Activated CD4-positive, alpha-beta T cell treated with anti-CD3 and anti-CD28 coated beads for 4 hours (primary cell): ENCODE measurements around the gene SPTLC1.
"Not testable (repeated sequence)": the region's sequence is repeated elsewhere in the genome, so short reads cannot be mapped to it uniquely, and the experiment has no call there.

Experiments used
- DNase-seq, 2 donors: peaks; one replicate each; pipeline ENCODE4 v3.0.0-alpha.2; 2020

SPTLC1 gene, protein sequence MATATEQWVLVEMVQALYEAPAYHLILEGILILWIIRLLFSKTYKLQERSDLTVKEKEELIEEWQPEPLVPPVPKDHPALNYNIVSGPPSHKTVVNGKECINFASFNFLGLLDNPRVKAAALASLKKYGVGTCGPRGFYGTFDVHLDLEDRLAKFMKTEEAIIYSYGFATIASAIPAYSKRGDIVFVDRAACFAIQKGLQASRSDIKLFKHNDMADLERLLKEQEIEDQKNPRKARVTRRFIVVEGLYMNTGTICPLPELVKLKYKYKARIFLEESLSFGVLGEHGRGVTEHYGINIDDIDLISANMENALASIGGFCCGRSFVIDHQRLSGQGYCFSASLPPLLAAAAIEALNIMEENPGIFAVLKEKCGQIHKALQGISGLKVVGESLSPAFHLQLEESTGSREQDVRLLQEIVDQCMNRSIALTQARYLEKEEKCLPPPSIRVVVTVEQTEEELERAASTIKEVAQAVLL

DNA sequence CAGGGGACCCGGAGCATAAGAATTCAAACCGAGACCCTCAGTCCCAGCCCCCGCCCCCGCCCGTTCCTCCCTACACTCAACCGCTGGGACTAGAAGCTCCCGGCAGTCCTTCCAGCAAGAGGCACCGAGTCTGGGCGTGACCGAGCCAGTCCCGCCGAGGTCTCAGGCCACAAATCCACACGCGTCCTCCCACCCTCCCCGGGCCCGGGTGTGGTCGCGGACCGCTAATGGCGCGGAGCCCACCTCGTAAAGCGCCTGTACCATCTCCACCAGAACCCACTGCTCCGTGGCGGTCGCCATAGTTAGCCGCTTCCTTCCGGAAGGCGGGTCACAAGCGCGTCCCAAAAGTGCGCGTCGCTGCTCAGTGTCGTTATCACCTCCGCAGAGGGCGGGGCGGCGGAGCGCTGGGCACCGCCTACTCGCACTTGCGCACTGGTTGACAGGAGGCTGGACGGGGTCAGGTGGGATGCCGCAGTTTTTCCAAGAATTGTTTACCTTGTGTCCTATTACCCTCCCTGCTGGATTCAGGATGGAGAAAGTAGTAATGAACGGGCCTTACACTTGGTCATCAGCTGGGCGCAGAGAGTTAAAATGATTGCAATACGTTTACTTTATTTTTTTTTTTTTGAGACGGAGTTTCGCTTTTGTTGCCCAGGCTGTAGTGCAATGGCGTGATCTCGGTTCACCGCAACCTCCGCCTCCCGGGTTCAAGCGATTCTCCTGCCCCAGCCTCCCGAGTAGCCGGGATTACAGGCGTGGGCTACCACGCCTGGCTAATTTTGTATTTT is at the start of gene SPTLC1:
Gene SPTLC1, minus strand, starts transcription at position 343 of the 788 bp plus-strand sequence. Its CDS starts 43 bp downstream, at position 300.
- DNase-seq: peak; percentile 90 to 94

- DNase-seq: no peak
Measured at GRCh38 chr9:92164975-92165374, 49.8 kb upstream of the SPTLC1 start.

GRCh38 chr9:92164490-92164889 is 49.3 kb upstream of the SPTLC1 start:
- DNase-seq: no peak

DNA sequence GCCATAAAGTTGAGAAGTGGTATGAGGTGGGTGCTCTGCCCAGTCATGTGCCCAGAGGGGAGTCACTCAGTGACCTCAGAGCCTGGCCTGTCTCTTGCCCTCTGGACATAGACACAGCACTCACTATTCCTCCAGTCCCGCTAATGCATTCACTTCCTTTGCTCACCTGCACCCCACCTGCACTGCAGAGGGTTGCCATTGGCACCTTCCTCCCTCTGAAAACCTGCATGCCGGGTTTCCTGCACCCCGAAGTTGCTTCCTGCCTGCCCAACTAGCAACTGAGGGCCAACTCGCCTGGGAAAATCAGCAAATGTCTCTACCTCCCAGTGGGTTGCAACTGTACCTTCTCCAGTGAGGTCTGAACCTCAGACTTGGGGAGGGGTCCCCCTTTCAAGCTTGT is 48.1 kb upstream of the SPTLC1 start:
- no peak for DNase-seq

- DNase-seq: no peak
Measured at GRCh38 chr9:92160786-92161185, 45.6 kb upstream of the SPTLC1 start.

DNA sequence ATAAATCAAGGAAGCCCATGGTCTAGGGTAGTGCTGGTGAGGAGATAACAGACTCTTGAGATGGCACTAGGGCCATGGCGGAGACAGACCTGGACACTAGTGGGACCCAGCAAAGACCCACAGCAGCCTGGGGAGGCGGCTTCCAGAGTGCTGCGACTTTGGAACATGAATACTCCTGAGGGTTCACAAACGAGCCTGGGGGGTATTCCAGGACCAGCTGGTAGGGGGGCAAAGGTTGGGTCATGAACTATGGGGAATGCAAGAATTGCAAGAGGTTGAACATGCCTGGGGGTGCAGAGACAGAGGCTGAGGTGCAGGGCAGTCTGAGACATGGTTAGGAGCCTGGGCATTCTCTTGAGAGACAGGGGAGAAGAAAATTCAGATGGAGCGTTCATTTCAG is 43.8 kb upstream of the SPTLC1 start:
- no peak for DNase-seq

DNA sequence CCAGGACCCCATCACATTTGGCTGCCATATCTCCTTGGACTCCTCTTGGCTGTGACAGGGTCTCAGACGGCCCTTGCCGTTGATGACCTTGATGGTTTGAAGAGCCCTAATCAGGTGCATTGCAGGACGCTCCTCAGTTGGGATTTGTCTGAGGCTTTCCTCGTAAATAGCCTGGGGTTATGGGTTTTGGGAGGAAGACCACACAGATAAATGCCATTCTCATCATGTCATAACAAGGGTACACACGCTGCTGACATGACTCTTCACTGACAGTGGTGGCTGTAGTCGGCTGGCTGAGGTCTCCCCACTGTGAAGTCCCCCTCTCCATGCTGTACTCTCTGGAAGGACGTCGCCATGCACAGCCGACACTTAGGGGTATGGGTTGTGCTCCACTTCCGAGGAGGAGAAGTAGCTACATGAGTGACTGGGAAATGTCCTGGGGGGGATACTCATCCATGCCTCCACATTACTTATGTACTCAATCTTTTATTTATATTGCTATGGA is 42.9 kb upstream of the SPTLC1 start:
- DNase-seq: no peak

- DNase-seq: not testable (repeated sequence)
Measured at GRCh38 chr9:92155736-92156135, 40.5 kb upstream of the SPTLC1 start.

- DNase-seq: no peak
Measured at GRCh38 chr9:92155221-92155620, 40.0 kb upstream of the SPTLC1 start.

- DNase-seq: not testable (repeated sequence)
Measured at GRCh38 chr9:92153466-92154415, 38.5 kb upstream of the SPTLC1 start.

DNA sequence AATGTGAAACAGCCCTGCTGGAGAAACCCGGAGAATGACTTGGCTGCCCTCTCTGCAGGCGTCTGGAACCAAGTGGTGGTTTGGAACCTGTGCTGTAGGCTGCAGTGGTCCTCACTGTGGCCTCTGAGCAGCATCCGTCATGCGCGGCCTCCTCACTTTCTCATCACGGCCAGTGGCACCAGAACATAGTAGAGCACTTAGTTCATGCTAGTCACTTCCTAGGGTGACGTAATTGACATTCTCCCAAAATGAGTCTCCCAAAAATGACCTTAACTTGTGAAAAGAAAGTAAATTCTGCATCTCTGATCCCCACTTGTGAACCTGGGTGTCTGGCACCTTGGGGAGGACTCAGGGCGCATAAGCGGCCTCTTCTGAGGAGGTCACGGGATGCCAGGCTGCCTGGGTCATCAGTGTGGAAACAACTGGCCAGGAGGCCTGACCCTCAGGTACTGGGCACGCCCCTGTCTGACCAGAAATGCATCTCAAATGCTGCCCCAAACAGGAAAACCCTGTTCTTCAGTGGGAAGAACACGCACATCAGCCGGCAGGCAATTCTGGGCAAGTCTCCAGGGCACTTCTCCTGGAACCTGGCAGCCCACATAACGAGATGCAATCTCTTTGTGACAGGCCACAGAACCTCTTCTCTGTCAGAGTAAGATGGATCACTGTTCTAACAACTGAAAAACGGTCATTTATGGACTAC is 36.6 kb upstream of the SPTLC1 start:
- DNase-seq: no peak

DNA sequence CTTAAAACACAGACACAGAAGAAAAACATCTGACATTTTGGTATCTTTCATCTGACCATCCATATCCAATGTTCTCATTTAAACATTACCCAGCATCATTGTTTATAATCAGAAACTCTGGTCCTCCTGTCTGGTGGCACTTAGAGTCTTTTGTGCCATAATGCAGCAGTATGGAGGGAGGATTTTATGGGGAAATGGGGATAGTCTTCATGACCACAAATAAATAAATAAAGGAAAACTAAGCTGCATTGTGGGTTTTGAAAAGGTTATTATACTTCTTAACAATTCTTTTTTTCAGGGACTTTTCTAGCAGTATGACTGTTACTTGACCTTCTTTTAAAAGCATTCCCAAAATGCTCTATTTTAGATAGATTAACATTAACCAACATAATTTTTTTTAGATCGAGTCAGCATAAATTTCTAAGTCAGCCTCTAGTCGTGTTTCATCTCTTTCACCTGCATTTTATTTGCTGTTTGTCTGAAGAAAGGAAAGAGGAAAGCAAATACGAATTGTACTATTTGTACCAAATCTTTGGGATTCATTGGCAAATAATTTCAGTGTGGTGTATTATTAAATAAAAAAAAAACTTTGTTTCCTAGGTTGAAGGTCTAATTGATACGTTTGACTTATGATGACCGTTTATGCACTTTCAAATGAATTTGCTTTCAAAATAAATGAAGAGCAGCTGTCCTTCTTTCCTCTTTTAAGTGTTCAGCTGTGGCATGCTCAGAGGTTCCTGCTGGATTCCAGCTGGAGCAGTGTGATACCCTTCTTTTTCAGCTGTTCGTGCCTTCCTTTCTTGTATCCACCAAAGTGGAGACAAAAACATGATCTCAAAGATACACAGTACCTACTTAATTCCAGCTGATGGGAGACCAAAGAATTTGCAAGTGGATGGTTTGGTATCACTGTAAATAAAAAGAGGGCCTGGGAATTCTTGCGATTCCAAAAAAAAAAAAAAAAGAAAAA is 35.6 kb upstream of the SPTLC1 start:
- not testable (repeated sequence) for DNase-seq

- no peak for DNase-seq
Measured at GRCh38 chr9:92147852-92148180, 32.6 kb upstream of the SPTLC1 start.

DNA sequence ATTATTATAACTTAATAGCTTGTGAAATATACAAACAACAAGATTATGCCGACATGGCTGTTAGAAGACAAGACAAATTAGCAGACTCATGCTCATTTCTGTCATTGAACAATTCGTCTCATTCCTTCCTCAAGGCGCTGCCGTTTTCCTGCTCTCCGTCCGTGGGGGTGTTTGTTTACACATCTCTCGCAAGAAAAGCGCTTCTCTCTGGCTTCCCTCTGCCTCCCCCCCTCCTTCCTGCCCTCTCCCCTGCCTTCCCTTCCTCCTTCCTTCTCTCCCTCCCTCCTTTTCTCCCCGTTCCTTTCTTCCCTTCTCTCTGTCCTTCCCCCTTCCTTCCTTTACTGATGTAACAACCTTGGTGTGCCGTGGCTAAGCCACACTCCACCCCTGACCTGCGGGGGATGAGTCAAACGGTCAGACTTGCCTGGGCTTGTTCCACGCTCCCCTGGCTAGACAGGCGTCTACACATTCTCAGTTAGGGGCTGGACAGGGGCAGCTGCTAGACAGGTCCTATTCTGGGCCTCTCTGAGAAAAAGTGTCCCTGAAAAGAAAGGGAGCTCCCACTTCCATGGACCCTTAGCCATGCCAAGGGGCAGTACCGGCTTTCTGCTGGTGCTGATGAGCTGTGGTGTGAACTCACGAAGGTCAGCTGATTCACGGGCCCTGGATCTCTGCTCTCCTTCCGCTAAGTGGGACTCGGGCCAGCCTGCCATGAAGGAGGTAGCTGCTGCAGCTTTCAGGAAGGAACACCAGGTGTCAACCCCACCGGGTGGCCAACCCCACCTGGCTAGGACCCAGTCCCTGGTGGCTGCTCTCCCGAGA is 32.0 kb upstream of the SPTLC1 start:
- no peak for DNase-seq

DNA sequence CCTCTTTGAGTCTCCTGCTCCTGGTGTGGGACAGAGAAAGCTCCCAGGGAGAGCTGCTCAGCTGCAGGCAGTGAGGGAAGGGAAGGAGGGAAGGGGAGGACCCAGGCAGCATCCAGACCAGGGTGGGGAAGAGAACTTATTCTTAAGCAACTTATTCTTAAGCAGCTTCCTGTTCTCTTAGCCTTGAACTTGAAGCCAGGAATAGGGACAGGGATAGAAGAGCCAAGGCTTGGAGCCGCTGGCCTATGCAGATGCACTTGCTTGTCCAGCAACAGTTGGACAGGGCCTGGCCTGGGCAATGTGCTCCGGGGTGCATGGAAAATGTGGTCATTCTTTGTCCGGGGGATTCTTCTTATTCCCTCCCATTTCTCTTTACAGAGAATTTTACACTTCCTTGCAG is 31.4 kb upstream of the SPTLC1 start:
- DNase-seq: no peak

GRCh38 chr9:92145784-92146183 is 30.6 kb upstream of the SPTLC1 start:
- DNase-seq: not testable (repeated sequence)

- DNase-seq: no peak
Measured at GRCh38 chr9:92142329-92142728, 27.1 kb upstream of the SPTLC1 start.

GRCh38 chr9:92141144-92142129 is 26.2 kb upstream of the SPTLC1 start:
- no peak for DNase-seq

DNA sequence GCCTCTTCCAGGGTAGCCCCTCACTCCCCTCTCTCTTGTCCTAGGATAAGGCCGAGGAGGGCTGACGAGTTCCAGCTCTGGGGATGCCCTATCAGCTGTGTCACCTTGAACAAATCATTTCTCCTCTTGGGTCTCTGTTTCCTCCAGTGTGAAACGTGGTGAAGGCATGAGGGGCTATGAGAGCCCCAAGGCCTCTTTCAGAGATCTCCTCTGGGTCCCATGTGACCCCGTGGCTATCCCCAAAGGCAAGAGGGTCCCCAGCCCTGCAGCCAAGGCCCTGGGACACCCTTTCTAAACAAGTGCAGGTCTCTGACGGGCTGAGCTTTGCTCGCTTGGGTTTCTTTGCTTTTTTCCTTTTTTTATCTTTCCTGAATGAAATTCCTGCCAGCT is 25.5 kb upstream of the SPTLC1 start:
- no peak for DNase-seq
